NCI-H2029 (cell line): ENCODE results near the gene PPM1D.
A peak's percentile ranks its signal among the peaks of the same experiment; 100 is the strongest.
"Not testable (repeated sequence)": the region's sequence is repeated elsewhere in the genome, so short reads cannot be mapped to it uniquely, and the experiment has no call there.

Experiments
- DNase-seq: peaks from one replicate; lab custom pipeline; 2025; lab: John Stamatoyannopoulos, UW

Gene PPM1D

GRCh38 chr17:60668741-60669140 lies 68.7 kb downstream of the PPM1D start:
- DNase-seq, result not testable (repeated sequence)

- no peak for DNase-seq
Measured at GRCh38 chr17:60671482-60671881, 71.5 kb downstream of the PPM1D start.

DNA sequence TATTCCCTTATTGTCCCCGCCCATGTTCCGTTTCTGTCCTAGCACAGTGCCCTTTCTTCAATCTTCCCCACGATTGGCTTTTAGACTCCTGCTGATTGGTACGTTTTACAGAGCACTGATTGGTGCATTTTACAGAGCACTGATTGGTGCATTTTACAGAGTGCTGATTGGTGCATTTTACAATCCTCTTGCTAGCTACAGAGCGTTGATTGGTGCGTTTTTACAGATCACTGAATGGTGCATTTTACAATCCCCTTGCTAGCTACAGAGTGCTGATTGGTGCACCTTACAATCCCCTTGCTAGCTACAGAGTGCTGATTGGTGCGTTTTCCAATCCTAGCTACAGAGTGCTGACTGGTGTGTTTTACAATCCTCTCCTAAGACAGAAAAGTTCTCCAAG lies 74.6 kb downstream of the PPM1D start:
- DNase-seq, result not testable (repeated sequence)

DNA sequence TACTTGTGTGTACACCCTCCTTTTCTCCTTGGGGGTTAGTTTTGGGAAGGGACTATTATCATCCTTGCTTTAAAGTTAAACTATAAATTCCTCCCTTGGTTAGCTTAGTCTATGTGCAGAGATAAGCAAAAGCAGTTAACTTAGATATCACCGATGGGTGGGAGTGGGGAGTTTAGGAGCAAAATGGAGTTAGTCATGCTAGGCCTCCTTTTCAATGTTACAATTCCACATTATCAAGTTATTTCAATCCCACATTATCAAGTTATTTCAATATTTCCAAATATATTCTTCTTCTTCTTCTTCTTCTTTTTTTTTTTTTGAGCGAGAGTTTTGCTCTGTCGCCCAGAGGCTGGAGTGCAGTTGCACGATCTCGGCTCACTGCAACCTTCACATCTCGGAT lies 76.0 kb downstream of the PPM1D start:
- DNase-seq, result no peak

DNA sequence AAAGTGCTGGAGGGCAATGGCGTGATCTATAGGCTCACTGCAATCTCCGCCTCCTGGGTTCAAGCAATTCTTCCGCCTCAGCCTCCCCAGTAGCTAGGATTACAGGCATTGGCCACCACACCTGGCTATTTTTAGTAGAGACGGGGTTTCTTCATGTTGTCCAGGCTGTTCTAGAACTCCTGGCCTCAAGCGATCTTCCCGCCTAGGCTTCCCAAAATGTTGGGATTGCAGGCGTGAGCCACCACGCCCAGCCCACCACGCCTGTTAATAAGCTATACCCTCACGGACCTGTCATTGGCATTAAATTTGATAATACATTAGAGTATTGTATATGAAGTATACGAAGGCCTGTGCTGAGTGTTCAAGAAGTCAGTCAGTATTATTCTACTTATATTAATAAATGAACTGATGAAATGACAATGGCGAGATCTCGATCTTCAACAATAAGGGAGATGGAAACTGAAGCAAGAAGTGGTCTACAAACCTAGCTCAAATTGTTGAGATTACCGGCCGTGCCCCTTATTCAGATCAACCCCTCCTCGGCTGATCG lies 76.8 kb downstream of the PPM1D start:
- no peak for DNase-seq

- peak; percentile 96 for DNase-seq
Measured at GRCh38 chr17:60677308-60678117, 77.5 kb downstream of the PPM1D start, which contains the start of gene BCAS3. Gene BCAS3, plus strand, starts transcription at chr17:60677851.

GRCh38 chr17:60678118-60678444 lies 78.1 kb downstream of the PPM1D start:
- DNase-seq, result no peak

DNA sequence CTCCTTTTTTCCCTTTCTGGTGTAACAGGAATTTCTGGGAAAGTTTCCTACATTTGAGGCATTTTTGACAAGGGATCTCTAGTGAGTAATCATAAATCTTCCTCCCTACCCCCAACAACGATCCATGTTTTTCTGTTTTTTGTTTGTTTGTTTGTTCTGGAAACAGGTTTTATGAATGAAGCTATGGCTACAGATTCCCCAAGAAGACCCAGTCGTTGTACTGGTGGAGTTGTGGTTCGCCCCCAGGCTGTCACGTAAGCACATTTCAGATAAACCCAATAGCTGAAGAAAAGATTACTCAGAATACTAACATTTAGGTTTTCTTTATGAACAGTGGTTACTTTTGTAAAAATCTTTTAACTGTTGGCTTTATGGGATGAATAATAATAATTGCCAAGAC lies 79.3 kb downstream of the PPM1D start:
- DNase-seq, result no peak

DNA sequence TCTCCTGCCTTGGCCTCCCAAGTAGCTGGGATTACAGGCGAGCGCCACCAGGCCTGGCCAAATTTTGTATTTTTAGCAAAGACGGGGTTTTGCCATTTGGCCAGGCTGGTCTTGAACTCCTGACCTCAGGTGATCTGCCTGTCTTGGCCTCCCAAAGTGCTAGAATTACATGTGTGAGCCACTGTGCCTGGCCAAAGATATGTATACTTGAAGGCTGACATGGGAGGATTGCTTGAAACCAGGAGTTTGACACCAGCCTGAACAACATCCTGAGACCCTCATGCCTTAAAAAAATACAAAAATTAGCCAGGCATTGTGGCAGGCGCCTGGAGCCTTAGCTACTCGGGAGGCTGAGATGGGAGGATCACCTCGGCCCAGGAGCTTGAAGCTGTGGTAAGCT lies 80.8 kb downstream of the PPM1D start:
- no peak for DNase-seq

- DNase-seq, result no peak
Measured at GRCh38 chr17:60685437-60685836, 85.4 kb downstream of the PPM1D start.

- DNase-seq, result no peak
Measured at GRCh38 chr17:60695960-60696359, 96.0 kb downstream of the PPM1D start.

DNA sequence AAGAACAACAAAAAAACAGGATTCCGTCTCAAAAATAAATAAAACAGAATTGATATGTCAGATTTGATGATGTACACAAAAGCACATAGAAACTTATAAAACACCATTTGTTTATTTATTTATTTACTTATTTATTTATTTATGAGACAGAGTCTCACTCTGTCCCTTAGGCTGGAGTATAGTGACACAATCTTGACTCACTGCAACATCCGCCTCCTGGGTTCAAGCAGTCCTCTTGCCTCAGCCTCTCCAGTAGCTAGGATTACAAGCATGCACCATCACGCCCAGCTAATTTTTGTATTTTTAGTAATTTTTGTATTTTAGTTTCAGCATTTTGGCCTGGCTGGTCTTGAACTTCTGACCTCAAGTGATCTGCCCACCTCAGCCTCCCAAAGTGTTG lies 99.1 kb downstream of the PPM1D start:
- DNase-seq, result no peak

GRCh38 chr17:60704170-60704569 lies 104.2 kb downstream of the PPM1D start:
- DNase-seq, result no peak

- no peak for DNase-seq
Measured at GRCh38 chr17:60712675-60713074, 112.7 kb downstream of the PPM1D start.

DNA sequence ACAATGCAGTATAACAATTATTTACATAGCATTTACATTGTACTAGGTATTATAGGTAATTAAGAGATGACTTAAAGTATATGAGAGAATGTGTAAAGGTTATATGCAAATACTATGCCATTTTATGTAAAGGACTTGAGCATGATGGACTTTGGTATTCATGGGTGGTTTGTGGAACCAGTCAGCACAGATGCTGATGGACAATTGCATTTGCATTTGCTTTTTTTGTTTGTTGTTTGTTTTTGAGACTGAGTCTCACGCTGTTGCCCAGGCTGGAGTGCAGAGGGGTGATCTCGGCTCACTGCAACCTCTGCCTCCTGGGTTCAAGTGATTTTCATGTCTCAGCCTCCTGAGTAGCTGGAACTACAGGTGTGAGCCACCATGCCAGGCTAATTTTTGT lies 113.6 kb downstream of the PPM1D start:
- DNase-seq, result no peak
